Liver (tissue), 9 donors: ENCODE measurements around the gene LPP. TPM values are rescaled to one million over a fixed set of nuclear protein-coding genes. Genes with fewer than 3 reads are reported as not detected.

ENCODE experiments used
- DNase-seq: peaks from one replicate; pipeline ENCODE4 v3.0.0-alpha.2; 2017; ENCODE audit warnings: low spot score
- H3K27ac ChIP-seq, 2 donors: one replicate each; pipeline ENCODE4 v1.7.0; 2013; ENCODE audit warnings: inconsistent platforms in 2 of 2, low read length in 2 of 2, control low read depth in 1 of 2, low read depth in 1 of 2, mild to moderate bottlenecking in 1 of 2
- H3K27me3 ChIP-seq, 4 donors: one replicate each; pipeline versions ENCODE4 v1.6.1 to v1.7.0; 2013; ENCODE audit warnings: low read length in 3 of 4, inconsistent platforms in 1 of 4, mild to moderate bottlenecking in 1 of 4, moderate library complexity in 1 of 4; ENCODE audit not compliant: control insufficient read depth in 4 of 4, insufficient read depth in 4 of 4
- H3K36me3 ChIP-seq, 4 donors: one replicate each; pipeline versions ENCODE4 v1.6.1 to v1.7.0; 2013; ENCODE audit warnings: low read length in 3 of 4, mild to moderate bottlenecking in 3 of 4, low read depth in 1 of 4, moderate library complexity in 1 of 4; ENCODE audit not compliant: control insufficient read depth in 4 of 4, insufficient read depth in 3 of 4
- H3K4me1 ChIP-seq, 4 donors: one replicate each; pipeline versions ENCODE4 v1.6.1 to v1.7.0; 2013; ENCODE audit warnings: low read length in 3 of 4, mild to moderate bottlenecking in 3 of 4, moderate library complexity in 1 of 4; ENCODE audit not compliant: control insufficient read depth in 4 of 4, insufficient read depth in 4 of 4
- H3K4me3 ChIP-seq, 3 donors: one replicate each; pipeline versions ENCODE4 v1.6.1 to v1.7.0; 2013; ENCODE audit warnings: low read length in 3 of 3, control low read depth in 1 of 3, low read depth in 1 of 3, mild to moderate bottlenecking in 1 of 3
- H3K9ac ChIP-seq, 2 donors: one replicate each; pipeline ENCODE4 v1.7.0; 2013; ENCODE audit warnings: low read length in 2 of 2, mild to moderate bottlenecking in 2 of 2, moderate library complexity in 2 of 2, control low read depth in 1 of 2, low read depth in 1 of 2
- H3K9me3 ChIP-seq, 4 donors: one replicate each; pipeline versions ENCODE4 v1.6.1 to v1.7.0; 2013; ENCODE audit warnings: low read length in 3 of 4; ENCODE audit not compliant: control insufficient read depth in 4 of 4
- EGR1 ChIP-seq, 2 donors: IDR thresholded peaks; 2 replicates each; pipeline ENCODE4 v1.6.1; 2016 to 2018; ENCODE audit warnings: antibody characterized with exemption in 2 of 2, low read depth in 2 of 2
- HNF4A ChIP-seq, 2 donors: conservative IDR thresholded peaks; 2 replicates each; pipeline ENCODE4 v1.6.1; 2016; ENCODE audit warnings: antibody characterized with exemption in 2 of 2, mild to moderate bottlenecking in 2 of 2
- JUND ChIP-seq, 2 donors: IDR thresholded peaks; 2 replicates each; pipeline ENCODE4 v1.6.1; 2016; ENCODE audit warnings: antibody characterized with exemption in 2 of 2
- NR2F2 ChIP-seq: IDR thresholded peaks from 2 replicates; pipeline ENCODE4 v1.6.1; 2016; ENCODE audit warnings: antibody characterized with exemption
- RAD21 ChIP-seq, 2 donors: IDR thresholded peaks; 2 replicates each; pipeline ENCODE4 v1.6.1; 2016; ENCODE audit warnings: antibody characterized with exemption in 2 of 2, mild to moderate bottlenecking in 2 of 2
- TAF1 ChIP-seq: conservative IDR thresholded peaks from 2 replicates; pipeline ENCODE4 v1.6.1; 2016; ENCODE audit warnings: antibody characterized with exemption, mild to moderate bottlenecking
- WGBS: extraction: QIAGEN DNeasy Blood & Tissue Kit; methylation state at CpG from one replicate; pipeline ENCODE4 v1.1.7; 2013; 5-methylcytosine and 5-hydroxymethylcytosine counted together
- polyA plus RNA-seq, 2 donors: library from polyadenylated mRNA; stranded (reverse) in 1 of 2; unstranded in 1 of 2; fragments of 200-250 nt in 1 of 2; fragments of >200 nt in 1 of 2; fragmentation: Nextera tagmentation in 1 of 2; extraction: Ambion mirVana in 1 of 2; gene quantifications; one replicate each; pipeline versions ENCODE4 v1.2.1 to v1.2.3, GENCODE V29; 2013 to 2015
- total RNA-seq, 2 donors: library from RNA; depleted of rRNA; stranded (reverse); fragments of >200 nt; gene quantifications; one replicate each; pipeline ENCODE4 v1.2.3, GENCODE V29; 2014
- TF ChIP-seq, protein P1 (sequence below): IDR thresholded peaks from 2 replicates; pipeline ENCODE4 v1.6.1; 2016; ENCODE audit warnings: antibody characterized with exemption
- TF ChIP-seq, protein P2 (sequence below): IDR thresholded peaks from 2 replicates; pipeline ENCODE4 v1.6.1; 2016; ENCODE audit warnings: antibody characterized with exemption
- TF ChIP-seq, protein P3 (sequence below): fragments of 150-350 bp; IDR thresholded peaks from 2 replicates; pipeline ENCODE4 v1.5.1; 2017; ENCODE audit warnings: improper control_type of control experiment, low read depth, low read length; ENCODE audit not compliant: missing input control
- TF ChIP-seq, protein P4 (sequence below): IDR thresholded peaks from 2 replicates; pipeline ENCODE4 v1.6.1; 2016; ENCODE audit warnings: antibody characterized with exemption
- donor health status: healthy.
- donor health status: healthy.
- donor health status: healthy.
- donor health status: healthy.
- donor health status: healthy.

Gene LPP
- total and polyA plus RNA-seq, 4 donors = 3.3 to 53.7 (median 28.2) TPM

DNA sequence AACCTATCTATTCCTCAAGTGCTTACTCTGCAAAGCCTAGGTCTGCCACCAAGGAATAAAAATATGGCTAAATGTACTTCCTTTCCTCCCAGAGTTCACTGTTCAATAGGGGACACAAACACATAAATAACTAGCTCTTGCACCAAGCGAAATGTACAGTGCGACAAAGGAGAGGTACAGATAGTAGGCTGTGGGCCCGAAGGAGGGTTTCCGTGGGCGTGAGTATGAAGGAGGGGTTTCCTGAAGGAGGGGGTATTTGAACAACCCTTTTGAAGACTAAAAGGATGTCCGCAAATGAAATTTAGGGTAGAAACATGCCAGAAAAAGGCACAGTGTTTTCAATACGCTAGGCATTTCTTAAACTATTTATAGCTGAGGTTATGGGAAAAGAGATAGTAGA is 207.9 kb downstream of the LPP start:
- Histone ChIP-seq H3K27me3 (no peaks in the 10 kb centered on the region), H3K27ac (no peak overlapping the region), H3K36me3 (peaks cover 0 to 2% (median 0%) of the 10 kb centered on the region in 4 donors), H3K4me3 (no peak overlapping the region), H3K9ac (no peak overlapping the region), H3K4me1 (peaks cover 0 to 7% (median 0%) of the 10 kb centered on the region in 4 donors), H3K9me3 (no peaks in the 10 kb centered on the region)
- DNase-seq = no peak
- TF ChIP-seq, protein P1, sequence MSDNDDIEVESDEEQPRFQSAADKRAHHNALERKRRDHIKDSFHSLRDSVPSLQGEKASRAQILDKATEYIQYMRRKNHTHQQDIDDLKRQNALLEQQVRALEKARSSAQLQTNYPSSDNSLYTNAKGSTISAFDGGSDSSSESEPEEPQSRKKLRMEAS = no peak
- TF ChIP-seq RAD21 (IDR thresholded peaks at IDR 0.05) = no peak
- TF ChIP-seq, protein P2, sequence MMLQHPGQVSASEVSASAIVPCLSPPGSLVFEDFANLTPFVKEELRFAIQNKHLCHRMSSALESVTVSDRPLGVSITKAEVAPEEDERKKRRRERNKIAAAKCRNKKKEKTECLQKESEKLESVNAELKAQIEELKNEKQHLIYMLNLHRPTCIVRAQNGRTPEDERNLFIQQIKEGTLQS = no peak
- TF ChIP-seq, protein P3, sequence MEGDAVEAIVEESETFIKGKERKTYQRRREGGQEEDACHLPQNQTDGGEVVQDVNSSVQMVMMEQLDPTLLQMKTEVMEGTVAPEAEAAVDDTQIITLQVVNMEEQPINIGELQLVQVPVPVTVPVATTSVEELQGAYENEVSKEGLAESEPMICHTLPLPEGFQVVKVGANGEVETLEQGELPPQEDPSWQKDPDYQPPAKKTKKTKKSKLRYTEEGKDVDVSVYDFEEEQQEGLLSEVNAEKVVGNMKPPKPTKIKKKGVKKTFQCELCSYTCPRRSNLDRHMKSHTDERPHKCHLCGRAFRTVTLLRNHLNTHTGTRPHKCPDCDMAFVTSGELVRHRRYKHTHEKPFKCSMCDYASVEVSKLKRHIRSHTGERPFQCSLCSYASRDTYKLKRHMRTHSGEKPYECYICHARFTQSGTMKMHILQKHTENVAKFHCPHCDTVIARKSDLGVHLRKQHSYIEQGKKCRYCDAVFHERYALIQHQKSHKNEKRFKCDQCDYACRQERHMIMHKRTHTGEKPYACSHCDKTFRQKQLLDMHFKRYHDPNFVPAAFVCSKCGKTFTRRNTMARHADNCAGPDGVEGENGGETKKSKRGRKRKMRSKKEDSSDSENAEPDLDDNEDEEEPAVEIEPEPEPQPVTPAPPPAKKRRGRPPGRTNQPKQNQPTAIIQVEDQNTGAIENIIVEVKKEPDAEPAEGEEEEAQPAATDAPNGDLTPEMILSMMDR = no peak
- TF ChIP-seq HNF4A (conservative IDR thresholded peaks at IDR 0.05) = no peak
- WGBS = 94% methylated on average over 7 of the region's 7 CpGs

DNA sequence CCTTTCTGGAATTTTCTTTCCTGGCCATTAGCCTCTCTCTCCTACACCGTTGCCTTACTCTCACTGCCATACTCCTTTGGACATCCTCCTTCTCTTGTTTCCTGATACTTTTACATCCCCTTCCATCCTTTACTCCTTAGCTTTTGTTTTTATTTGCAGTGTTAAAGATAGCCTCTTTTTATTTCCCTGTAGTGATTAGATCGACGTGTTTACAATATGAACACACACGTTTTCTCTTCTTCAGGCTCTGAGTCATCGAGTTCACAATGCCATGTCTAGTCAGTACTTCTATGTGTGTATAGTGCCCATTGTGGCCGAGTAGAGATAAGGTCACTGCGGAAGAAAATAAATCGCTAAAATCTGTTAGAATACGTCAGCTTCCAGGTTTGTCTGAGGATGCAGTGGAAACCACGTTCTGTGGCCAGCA is 208.5 kb downstream of the LPP start:
- Histone ChIP-seq H3K36me3 (peaks cover 0 to 2% (median 0%) of the 10 kb centered on the region in 4 donors), H3K4me3 (no peak overlapping the region), H3K4me1 (peaks cover 0 to 7% (median 0%) of the 10 kb centered on the region in 4 donors), H3K27me3 (no peaks in the 10 kb centered on the region), H3K27ac (no peak overlapping the region), H3K9me3 (no peaks in the 10 kb centered on the region), H3K9ac (no peak overlapping the region)
- peak in 1 of 2 donors; percentile 48 for TF ChIP-seq JUND (IDR thresholded peaks at IDR 0.05)
- TF ChIP-seq RAD21 (IDR thresholded peaks at IDR 0.05) = peak in 1 of 2 donors; percentile 25
- TF ChIP-seq EGR1 (IDR thresholded peaks at IDR 0.05; ENCODE audit: low read depth in 2 of 2) = no peak
- TF ChIP-seq NR2F2 = no peak
- DNase-seq = no peak
- 57% methylated on average over 10 of the region's 10 CpGs for WGBS

DNA sequence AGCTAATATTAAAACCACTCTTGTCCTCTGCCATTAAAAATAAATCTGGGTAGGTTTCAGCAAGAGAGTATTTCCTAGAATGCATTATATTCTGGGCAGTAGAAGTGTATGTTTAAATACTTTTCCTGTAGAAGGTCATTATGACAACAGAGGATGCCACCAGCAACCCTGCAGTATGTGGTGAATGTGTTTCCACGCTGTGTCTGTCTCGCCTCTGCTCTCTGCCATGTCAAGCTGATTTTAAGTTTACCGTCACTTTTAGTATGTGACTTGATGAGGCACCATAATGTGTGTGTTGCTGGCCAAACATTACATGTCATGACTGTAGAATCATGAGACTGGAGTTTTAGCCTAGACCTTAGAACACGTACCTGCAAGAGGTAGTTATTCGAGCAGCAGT is 211.2 kb downstream of the LPP start:
- Histone ChIP-seq H3K9ac (no peak overlapping the region), H3K27me3 (no peaks in the 10 kb centered on the region), H3K9me3 (no peaks in the 10 kb centered on the region), H3K4me1 (no peaks in the 10 kb centered on the region), H3K4me3 (no peak overlapping the region), H3K36me3 (peaks cover 0 to 2% (median 0%) of the 10 kb centered on the region in 4 donors), H3K27ac (no peak overlapping the region)
- WGBS = 89% methylated on average over 5 of the region's 5 CpGs
- TF ChIP-seq TAF1 (no peak), EGR1 (IDR thresholded peaks at IDR 0.05; ENCODE audit: low read depth in 2 of 2) (no peak), RAD21 (IDR thresholded peaks at IDR 0.05) (no peak), HNF4A (conservative IDR thresholded peaks at IDR 0.05) (no peak)
- TF ChIP-seq, protein P4, sequence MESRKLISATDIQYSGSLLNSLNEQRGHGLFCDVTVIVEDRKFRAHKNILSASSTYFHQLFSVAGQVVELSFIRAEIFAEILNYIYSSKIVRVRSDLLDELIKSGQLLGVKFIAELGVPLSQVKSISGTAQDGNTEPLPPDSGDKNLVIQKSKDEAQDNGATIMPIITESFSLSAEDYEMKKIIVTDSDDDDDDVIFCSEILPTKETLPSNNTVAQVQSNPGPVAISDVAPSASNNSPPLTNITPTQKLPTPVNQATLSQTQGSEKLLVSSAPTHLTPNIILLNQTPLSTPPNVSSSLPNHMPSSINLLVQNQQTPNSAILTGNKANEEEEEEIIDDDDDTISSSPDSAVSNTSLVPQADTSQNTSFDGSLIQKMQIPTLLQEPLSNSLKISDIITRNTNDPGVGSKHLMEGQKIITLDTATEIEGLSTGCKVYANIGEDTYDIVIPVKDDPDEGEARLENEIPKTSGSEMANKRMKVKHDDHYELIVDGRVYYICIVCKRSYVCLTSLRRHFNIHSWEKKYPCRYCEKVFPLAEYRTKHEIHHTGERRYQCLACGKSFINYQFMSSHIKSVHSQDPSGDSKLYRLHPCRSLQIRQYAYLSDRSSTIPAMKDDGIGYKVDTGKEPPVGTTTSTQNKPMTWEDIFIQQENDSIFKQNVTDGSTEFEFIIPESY = no peak
- TF ChIP-seq, protein P1 = no peak
- DNase-seq = no peak
